ENCODE data around the gene ACP5.
"Not testable (repeated sequence)": the region's sequence is repeated elsewhere in the genome, so short reads cannot be mapped to it uniquely, and the experiment has no call there.

ACP5 gene

DNA sequence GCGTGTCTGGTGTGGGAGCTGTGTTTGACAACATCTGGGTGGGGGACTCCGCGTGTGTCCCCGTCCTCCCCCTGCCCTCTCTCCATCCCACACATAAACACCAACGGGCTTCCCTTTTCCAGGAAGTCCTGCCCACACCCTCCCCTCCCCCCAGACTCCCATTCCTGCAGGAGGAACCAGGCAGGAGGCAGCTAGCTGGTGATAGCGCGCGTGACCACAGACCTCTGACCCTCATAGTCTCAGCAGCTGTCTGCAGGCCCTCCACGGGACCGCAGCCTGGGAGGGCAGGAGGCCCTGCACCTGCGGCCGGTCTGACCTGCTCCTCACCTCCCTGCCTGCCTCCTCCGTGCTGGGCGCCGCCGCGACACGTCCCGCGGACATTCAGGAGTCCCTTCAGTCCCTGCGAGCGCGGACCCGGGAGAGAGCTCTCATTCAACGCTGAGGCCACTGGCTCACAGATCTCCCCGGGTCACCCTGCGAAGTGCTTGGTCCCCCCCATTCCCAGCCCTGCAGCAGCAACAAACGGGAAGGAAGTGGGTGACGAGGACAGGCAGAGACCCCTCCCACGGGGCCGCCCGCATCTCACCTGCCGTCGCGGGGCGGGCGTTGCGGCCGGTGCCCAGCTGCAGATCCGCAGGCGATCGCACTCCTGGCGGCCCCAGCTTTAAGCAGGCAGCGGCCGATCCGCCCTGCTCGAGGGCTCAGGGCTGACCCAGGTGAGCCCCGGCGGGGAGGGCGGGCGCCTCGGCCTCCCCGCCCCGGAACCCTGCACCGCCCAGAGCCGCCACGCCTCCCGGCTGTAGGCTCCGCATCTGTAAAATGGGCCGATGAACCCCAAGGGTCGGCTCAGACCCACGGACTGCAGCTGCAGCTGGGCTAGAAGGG, 1.1 kb upstream of the ACP5 start:
- DNase-seq (ENCODE audit: low spot score): no peak

DNA sequence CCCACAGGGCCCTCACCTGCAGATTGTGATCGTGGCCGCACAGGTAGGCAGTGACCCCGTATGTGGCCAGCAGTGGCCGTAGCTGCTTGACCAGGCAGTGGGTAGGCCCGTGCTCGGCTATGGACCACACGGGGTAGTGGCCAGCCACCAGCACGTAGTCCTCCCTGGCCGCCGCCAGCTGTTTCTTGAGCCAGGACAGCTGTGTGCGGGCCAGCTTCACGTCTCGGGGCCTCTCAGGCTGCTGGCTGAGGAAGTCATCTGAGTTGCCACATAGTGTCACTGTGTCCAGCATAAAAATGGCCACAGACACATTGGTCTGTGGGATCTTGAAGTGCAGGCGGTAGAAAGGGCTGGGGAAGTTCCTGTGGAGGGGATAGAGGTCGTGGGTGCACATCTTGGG, 1.2 kb downstream of the ACP5 start:
- DNase-seq (ENCODE audit: low spot score): no peak

GRCh38 chr19:11574689-11575088, 2.8 kb downstream of the ACP5 start:
- DNase-seq (ENCODE audit: low spot score): no peak

DNA sequence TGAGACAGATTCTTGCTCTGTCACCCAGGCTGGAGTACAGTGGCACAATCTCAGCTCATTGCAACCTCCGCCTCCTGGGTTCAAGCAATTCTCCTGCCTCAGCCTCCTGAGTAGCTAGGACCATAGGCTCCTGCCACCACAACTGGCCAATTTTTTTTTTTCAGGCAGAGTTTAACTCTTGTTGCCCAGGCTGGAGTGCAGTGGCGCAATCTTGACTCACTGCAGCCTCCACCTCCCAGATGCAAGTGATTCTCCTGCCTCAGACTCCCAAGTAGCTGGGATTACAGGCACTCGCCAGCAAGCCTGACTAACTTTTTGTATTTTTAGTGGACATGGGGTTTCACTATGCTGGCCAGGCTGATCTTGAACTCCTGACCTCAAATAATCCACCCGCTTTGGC, 3.7 kb downstream of the ACP5 start:
- DNase-seq (ENCODE audit: low spot score): not testable (repeated sequence)

- not testable (repeated sequence) for DNase-seq (ENCODE audit: low spot score)
Measured at GRCh38 chr19:11573354-11573753, 4.1 kb downstream of the ACP5 start.

- DNase-seq (ENCODE audit: low spot score): no peak
Measured at GRCh38 chr19:11570039-11570462, 7.4 kb downstream of the ACP5 start.

GRCh38 chr19:11566164-11566563, 11.3 kb downstream of the ACP5 start:
- no peak for DNase-seq (ENCODE audit: low spot score)

- not testable (repeated sequence) for DNase-seq (ENCODE audit: low spot score)
Measured at GRCh38 chr19:11565649-11565980, 11.8 kb downstream of the ACP5 start.

GRCh38 chr19:11564082-11564807, 13.2 kb downstream of the ACP5 start:
- not testable (repeated sequence) for DNase-seq (ENCODE audit: low spot score)

DNA sequence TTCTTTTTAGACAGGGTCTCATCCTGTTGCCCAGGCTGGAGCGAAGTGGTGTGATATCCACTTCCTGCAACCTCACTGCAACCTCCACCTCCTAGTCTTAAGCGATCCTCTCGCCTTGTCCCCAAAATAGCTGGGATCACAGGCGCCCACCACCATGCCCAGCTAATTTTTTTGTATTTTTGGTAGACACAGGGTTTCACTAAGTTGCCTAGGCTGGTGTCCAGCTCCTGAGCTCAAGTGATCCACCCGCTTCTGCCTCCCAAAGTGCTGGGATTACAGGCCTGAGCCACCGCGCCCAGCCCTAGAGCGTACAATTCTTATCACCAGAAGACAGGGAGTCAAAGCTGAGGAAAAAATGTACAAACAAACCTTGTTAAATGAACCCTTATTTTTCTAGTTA, 13.9 kb downstream of the ACP5 start:
- no peak for DNase-seq (ENCODE audit: low spot score)

GRCh38 chr19:11560404-11561051, 16.9 kb downstream of the ACP5 start:
- DNase-seq (ENCODE audit: low spot score): peak; percentile 49

GRCh38 chr19:11558881-11559828, 18.3 kb downstream of the ACP5 start, which contains the start of gene ELOF1:
TSS of gene ELOF1 (minus strand) at chr19:11559230. CDS start at chr19:11554347, 4,883 bp downstream.
- DNase-seq (ENCODE audit: low spot score): peak; percentile 99

- no peak for DNase-seq (ENCODE audit: low spot score)
Measured at GRCh38 chr19:11556634-11557420, 20.6 kb downstream of the ACP5 start.

DNA sequence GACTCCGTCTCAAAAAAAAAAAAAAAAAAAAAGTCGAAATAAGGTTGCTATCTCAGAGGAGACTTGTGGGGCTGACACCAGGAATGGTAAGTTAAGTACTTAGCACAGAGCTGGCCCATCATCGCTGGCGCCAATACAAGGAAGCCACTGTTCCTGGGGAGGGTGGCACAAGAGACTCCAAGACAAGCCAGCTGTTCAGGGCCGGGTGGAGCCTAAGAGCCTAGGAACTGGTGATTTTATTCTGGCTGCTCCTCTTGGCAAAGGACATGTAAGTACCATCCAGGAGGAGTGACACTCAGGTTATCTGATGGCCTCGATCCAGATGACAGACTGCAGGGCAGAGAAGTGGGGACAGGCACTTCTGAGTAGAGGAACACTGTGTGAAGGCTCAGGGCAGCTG, 22.2 kb downstream of the ACP5 start:
- DNase-seq (ENCODE audit: low spot score): no peak

- no peak for DNase-seq (ENCODE audit: low spot score)
Measured at GRCh38 chr19:11554160-11554559, 23.3 kb downstream of the ACP5 start.

DNA sequence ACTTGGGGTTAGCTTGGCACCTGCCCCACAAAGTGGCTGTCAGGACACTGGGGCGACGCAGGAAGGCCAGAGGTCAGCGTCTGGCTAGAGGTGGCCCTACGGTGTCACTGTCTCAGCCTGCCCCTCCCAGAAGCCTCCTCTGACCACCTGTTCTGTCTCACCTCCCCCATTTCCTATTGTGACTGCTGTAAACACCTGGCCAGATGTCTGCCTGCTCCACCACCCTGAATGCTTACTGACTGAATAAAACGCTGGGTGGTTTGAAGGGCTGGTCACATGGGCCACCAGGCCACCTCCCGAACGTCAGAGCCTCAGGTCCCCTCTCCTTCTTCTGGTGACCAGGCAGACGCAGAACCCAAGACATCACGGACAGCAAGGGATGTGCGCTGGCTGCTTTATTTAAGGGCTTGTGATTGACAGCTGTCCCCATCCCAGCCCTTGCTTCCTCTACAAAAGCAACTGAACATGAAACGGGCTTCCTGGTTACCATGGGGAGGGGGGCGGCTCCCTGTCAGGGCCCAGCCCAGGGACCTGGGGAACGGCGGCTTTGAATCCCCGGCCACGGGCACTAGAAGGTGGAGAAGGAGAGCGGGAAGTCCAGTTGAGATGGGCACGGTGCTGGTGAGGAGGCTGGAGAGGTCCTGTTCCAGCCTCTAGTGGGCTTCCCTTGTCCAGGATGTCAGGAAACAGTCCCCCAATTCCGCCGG, 24.6 kb downstream of the ACP5 start:
- no peak for DNase-seq (ENCODE audit: low spot score)

DNA sequence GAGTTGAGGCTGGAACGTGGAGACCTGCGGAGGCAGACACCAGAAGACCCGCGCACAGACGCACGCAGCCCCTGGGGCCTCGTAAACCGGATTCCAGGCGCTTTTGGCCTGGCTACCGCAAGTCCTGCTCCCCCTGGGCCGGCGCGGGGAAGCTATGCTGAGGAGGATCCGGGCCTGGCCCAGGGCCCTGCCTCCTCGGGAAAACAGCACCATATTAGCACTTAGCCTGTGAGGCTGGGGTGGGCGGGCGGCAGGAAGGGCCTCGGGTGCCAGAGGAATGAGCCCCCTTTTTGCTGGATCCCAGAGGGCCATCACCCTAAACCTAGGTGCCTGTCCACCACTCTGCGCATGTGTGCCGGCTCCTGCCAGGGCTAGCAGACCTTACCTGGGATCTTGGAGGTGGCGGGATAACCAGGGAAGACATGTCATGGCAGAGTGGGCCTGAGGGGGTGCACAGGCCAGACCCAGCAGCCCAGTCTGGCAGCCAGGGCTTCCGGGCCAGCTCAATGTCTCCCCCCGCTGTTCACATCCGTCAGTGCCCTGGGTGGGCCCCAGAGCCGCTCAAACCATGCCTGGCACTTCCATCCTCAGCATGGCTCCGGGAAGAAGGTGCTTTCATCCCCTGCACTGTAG, 25.7 kb downstream of the ACP5 start:
- peak; percentile 56 for DNase-seq (ENCODE audit: low spot score)

- no peak for DNase-seq (ENCODE audit: low spot score)
Measured at GRCh38 chr19:11550265-11550664, 27.2 kb downstream of the ACP5 start.

DNA sequence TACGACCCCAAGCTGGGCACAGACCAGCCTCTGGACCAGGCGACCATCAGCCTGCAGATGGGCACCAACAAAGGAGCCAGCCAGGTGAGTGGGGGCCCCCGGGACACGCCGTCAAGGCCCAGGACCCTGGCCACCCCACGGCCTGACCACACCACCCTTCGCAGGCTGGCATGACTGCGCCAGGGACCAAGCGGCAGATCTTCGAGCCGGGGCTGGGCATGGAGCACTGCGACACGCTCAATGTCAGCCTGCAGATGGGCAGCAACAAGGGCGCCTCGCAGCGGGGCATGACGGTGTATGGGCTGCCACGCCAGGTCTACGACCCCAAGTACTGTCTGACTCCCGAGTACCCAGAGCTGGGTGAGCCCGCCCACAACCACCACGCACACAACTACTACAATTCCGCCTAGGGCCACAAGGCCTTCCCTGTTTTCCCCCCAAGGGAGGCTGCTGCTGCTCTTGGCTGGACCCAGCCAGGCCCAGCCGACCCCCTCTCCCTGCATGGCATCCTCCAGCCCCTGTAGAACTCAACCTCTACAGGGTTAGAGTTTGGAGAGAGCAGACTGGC, 28.0 kb downstream of the ACP5 start:
- DNase-seq (ENCODE audit: low spot score): no peak
